ENCODE results near the gene RGL3.

- peak; percentile 46 to 85 (median 73) for TF ChIP-seq POLR2AphosphoS5 (IDR thresholded peaks at IDR 0.05)
- TF ChIP-seq CTCF (IDR thresholded peaks at IDR 0.05 in 8 of 11, conservative IDR thresholded peaks at IDR 0.05 in 3 of 11) = no peak
- peak in 2 of 3 donors; percentile 68 to 83 for TF ChIP-seq POLR2A (IDR thresholded peaks at IDR 0.05)
Observed at GRCh38 chr19:11375143-11375948, 43.8 kb downstream of the RGL3 start.
